Stimulated activated CD8-positive, alpha-beta memory T cell treated with anti-CD3 and anti-CD28 coated beads, Interleukin-7, amount 100 ng/mL, for 4 hours (primary cell): Measurements from ENCODE around the gene ACADVL.

ENCODE experiments used
- DNase-seq, 2 donors: peaks; one replicate each; pipeline ENCODE4 v3.0.0-alpha.2; 2020; ENCODE audit warnings: low read depth in 2 of 2

ACADVL gene

DNA sequence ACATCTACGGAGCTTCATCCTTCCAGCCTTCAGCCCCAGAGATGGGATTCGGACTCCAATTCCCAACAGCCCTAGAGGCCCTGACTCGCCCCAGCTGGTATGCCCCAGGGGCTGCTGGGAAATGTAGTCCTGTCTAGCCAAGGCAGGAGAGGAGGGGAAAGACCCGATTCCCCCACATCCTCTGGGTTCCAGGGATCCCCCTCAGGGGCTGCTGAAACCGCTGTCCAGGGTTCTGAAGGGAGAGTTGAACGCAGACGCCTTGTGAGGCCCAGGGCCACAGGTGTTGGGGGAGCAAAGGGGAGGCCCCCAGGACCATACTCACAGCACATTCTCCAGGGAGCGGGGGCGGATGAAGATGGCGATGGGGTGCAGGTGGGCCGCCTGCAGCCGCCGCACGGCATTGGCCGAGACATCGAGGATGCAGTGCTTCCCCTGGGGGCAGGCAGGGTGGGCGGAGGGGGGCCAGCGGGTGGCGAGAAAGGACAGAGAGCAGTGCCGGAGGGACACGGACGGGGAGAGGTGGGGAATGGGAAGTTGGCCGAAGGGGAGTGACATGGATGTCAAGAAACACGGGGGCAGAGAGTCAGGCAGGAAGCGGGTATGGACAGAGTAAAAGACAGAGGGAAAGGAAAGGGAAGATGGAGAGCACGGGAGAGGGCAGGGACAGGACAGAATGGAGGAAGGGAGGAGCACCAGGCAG is 28.0 kb upstream of the ACADVL start:
- DNase-seq, result no peak

DNA sequence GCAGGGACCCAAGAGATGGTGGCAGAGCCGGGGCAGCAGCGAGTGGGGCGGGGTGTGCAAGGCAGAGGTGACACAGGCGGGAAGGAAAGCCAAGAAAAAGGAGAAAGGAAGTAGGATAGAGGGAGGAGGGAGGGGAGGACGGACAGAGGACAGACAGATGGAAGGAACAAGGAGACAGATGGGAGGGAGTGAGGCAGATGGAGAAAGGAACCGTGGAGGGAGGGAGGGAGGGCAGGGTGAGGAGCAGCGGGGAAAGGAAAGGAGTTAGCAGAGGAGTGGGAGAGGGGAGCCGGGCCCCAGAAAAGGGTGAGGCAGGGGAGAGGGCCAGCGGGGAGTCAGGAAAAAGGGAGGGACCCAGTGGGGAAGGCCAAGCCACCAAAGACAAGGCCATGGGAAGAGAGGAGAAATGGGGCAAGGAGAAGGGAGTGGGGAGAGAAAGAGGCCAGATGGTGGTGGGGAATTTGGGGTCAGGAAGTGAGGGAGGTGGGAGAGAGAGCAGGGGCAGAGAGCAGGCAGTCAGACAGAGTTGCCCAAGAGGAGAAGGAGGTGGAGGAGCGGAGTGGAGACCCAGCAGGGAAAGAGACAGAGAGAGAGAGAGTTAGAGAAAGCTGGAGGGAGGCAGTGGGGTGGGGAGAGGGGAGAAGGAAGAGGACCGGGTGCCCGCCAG is 27.3 kb upstream of the ACADVL start:
- no peak for DNase-seq

DNA sequence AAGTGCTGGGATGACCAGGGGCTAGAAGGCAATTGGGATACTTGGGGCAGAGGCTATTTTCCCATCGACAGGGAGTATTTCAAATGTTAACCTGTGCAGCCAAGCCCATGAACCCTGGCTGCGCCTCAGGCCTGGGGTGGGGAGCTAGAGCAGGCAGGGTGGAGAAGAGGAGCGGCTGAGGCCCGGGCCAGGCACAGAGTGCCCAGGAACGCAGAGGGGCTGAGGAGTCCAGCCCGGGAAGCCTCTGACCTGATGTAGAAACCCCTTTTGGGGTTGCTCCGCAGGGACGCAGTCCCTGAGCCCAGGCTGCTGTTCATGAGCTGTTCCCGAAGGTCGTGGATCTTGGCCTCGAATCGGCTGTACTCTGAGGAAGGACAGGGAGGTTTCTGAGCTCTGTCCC is 23.8 kb upstream of the ACADVL start:
- no peak for DNase-seq

- DNase-seq, result no peak
These were observed 22.9 kb upstream of the ACADVL start for GRCh38 chr17:7196651-7197401.

GRCh38 chr17:7203391-7203790 is 16.3 kb upstream of the ACADVL start:
- no peak for DNase-seq

DNA sequence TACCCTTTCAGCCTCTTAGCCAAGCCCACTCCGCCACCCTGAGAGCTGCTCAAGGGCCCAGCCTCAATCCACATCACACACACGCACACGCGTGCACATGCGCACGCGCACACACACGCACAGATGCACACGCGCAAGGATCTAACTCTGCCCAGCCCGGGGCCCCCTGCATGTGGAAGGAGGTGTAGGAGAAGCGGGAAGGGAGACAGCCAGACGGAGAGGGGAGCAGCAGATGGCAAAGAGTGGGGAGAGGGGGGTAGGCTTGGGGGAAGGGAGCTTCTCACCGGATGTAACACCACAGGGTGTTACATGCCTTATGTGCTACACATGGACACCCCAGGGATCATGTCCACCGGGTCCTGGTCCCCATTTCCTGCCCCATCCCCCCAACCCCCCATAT is 15.4 kb upstream of the ACADVL start:
- DNase-seq, result peak in 1 of 2 donors; percentile 12

GRCh38 chr17:7204828-7205461 is 14.8 kb upstream of the ACADVL start:
- peak; percentile 91 to 92 for DNase-seq

- DNase-seq, result no peak
These were observed 14.2 kb upstream of the ACADVL start for GRCh38 chr17:7205561-7205960.

DNA sequence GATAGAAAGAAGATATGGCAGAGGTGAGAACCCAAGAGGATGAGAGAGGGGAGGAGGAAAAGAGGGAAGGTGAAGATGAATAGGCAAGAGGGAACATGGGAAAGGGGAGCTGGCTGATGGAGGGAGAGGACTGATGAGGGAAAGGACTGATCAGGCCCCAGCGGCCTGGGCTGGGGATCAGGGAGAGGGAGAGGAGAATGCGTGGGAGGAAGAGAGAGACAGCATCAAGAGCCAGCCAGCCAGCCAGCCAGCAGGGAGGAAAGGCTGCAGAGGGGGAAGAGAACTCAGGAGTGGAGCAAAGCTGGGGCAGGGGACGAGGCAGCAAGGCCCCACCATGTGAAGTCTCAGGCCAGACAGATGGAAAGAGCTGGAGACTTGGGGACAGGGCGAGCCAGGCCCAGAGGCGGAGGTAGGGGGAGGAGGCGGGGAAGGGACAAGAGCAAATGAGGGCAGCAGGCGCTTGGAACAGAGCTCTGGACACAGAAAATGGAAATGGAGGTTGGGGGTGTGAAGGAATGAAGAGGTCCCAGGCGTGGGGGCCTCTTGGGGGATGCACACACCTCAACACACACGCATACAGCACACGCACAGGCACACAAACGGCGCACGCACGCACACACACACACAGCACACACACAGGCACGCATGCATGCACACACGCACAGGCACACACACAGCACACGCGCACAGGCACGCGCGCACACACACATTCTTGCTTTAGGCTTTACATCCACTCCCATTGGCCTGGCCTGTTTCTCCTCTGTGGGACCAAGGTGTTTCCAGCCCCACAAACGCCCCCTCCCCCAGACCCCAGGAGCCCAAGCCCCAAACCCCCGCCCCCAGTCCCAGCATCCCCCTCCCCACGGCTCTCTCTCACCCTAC is 12.4 kb upstream of the ACADVL start:
- no peak for DNase-seq

DNA sequence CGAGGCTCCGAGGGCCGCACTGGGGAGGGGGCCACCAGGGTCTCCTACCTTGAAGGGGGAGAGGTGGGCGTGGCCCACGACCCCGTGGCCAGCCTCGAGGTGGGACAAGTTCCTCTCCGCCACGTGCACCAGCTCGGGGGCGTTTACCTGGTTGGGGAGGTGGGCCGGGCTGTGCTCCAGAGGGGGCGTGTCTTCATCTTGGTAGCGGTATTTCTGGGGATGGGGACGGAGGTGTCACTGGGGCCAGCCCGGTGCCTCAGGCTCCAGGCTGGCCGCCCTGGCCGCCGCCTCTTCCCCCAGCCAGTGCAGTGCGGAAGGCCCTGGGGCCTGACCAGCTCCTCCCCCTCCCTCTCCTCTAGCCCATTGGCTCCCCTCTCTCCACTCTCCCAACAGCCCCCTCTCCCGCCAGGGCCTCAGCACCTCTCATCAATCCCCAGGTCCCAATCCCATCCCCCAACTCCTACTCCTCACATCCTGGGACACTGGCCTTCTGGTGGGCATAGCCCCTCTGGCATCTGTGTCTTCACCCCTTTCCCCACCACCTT is 11.6 kb upstream of the ACADVL start:
- DNase-seq, result no peak

- DNase-seq, result no peak
These were observed 10.8 kb upstream of the ACADVL start for GRCh38 chr17:7208754-7209460.

- no peak for DNase-seq
These were observed 8.1 kb upstream of the ACADVL start for GRCh38 chr17:7211491-7212273.

DNA sequence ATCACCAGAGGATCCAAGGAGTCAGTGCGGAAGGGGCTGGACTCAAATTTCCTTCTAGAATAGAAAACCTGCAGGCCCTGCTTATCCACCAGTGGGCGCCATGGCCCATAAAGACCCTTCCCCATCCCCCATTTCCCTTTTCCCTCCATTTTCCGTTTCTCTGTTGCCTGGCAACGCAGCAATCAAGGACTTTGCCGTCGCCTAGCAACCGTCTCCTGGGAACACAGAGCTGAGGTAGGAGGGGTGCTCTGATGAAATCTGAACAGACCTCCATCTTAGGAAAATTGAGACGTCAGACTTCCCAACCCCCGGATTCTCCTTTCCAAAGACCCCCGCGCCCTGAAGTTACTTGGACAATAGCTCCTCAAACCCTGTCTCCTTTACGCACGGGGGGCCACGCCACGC is 5.8 kb upstream of the ACADVL start:
- peak in 1 of 2 donors; percentile 36 for DNase-seq

- DNase-seq, result peak; percentile 98
These were observed 5.2 kb upstream of the ACADVL start for GRCh38 chr17:7214300-7215135.

GRCh38 chr17:7215136-7215638 is 4.6 kb upstream of the ACADVL start:
- no peak for DNase-seq

DNA sequence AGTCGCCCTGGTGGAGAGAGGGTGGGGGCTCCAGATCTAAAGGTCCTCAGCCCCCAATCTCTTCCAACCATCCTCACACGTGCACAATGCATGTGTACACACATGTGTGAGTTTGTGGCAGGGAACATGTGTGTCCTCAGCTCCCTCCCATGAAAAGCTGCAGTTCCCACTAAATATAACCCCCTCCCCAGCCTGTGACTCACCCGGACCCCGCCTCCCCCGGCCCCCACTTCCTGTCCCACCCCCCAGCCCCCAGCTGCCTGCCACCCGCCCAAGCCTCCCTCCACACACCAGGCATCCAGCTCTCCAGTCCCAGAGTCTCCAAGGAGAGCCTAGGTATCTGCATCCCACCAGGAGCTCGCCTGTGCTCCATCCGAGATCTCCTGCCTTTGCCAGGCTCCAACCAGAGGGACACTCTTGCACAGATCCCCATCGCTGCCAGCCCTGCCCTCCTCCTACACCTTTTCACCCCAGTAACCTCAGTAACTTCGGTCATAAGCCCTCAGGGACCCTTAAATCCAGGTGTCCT is 4.0 kb upstream of the ACADVL start:
- DNase-seq, result no peak

DNA sequence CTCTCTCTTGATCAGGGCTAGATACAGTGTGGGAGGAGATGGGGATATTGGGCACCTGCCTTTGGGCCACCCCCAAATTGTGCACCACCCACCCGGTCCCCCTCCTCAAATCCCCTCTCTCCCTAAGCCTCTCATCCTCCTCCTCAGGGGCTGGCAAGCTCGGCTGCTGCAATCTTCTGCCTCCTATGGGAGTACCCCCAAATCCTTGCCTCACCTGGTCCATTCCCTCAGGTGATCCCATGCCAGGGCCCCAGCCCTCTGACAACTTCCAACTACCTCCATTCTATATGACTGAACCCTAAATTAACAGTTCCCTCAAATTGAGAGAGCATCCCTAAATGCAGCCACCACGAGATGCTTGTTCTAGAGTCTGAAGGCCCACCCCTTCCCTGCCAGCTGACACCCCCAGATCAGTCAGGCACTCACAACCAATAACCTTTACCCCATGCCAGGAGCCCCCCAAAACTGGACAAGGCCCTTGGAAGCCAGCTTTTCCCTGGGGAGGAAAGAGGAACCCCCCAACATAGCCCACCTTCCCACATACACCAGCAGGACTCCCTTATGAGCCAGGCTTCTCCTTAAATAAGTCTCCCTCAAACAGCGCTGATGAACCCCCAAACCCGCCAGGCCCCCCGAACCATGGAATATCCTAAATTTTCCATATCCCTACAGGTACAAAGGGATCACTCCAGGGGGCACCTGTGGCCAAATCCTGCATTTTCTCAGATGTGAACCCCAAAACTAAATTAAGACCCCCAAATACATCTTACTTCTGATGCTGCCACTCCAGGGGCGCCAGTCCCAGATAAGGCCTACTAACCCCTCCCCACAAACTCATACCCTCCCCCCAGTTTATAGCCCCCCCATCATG is 3.3 kb upstream of the ACADVL start:
- DNase-seq, result no peak
